CMK (cell line): ENCODE measurements around the gene WDFY4.

Source experiments
- DNase-seq: peaks from one replicate; pipeline ENCODE4 v3.0.0-alpha.2; 2010; ENCODE audit warnings: low read depth

Gene WDFY4

GRCh38 chr10:48907730-48908129 lies 223.1 kb downstream of the WDFY4 start:
- no peak for DNase-seq

- DNase-seq = no peak
Measured at GRCh38 chr10:48910548-48910947, 225.9 kb downstream of the WDFY4 start.

GRCh38 chr10:48913674-48914073 lies 229.0 kb downstream of the WDFY4 start:
- no peak for DNase-seq

GRCh38 chr10:48923748-48924147 lies 239.1 kb downstream of the WDFY4 start:
- no peak for DNase-seq

GRCh38 chr10:48924988-48925387 lies 240.3 kb downstream of the WDFY4 start:
- DNase-seq = no peak

- DNase-seq = no peak
Measured at GRCh38 chr10:48926255-48926654, 241.6 kb downstream of the WDFY4 start.

- DNase-seq = no peak
Measured at GRCh38 chr10:48926764-48927540, 242.3 kb downstream of the WDFY4 start.

GRCh38 chr10:48929413-48929990 lies 244.8 kb downstream of the WDFY4 start:
- no peak for DNase-seq

GRCh38 chr10:48931188-48931587 lies 246.5 kb downstream of the WDFY4 start:
- peak; percentile 9 for DNase-seq

GRCh38 chr10:48932831-48933664 lies 248.4 kb downstream of the WDFY4 start:
- DNase-seq = no peak

- DNase-seq = no peak
Measured at GRCh38 chr10:48934672-48935501, 250.2 kb downstream of the WDFY4 start.

- no peak for DNase-seq
Measured at GRCh38 chr10:48935577-48935976, 250.9 kb downstream of the WDFY4 start.

- no peak for DNase-seq
Measured at GRCh38 chr10:48937796-48938195, 253.1 kb downstream of the WDFY4 start.

GRCh38 chr10:48938281-48938680 lies 253.6 kb downstream of the WDFY4 start:
- no peak for DNase-seq

- DNase-seq = no peak
Measured at GRCh38 chr10:48938990-48939536, 254.4 kb downstream of the WDFY4 start.

GRCh38 chr10:48939790-48940325 lies 255.2 kb downstream of the WDFY4 start, which contains the start of gene LRRC18:
TSS of gene LRRC18 (minus strand) at chr10:48939840. CDS start at chr10:48914155, 25,685 bp downstream.
- no peak for DNase-seq

- DNase-seq = no peak
Measured at GRCh38 chr10:48940372-48940771, 255.7 kb downstream of the WDFY4 start.

- no peak for DNase-seq
Measured at GRCh38 chr10:48940958-48941357, 256.3 kb downstream of the WDFY4 start.

GRCh38 chr10:48941427-48942075 lies 256.9 kb downstream of the WDFY4 start:
- no peak for DNase-seq

- DNase-seq = no peak
Measured at GRCh38 chr10:48943096-48943495, 258.4 kb downstream of the WDFY4 start.

GRCh38 chr10:48944171-48944570 lies 259.5 kb downstream of the WDFY4 start:
- DNase-seq = no peak
